GM12864 (cell line): ENCODE data around the gene DISC1.

Experiments used
- DNase-seq: peaks from one replicate; pipeline ENCODE4 v3.0.0-alpha.2; 2011; ENCODE audit warnings: low read depth
- H3K4me3 ChIP-seq: 2 replicates; pipeline ENCODE4 v1.5.1; 2011; ENCODE audit warnings: mild to moderate bottlenecking, low read depth, low read length, control low read depth
- CTCF ChIP-seq: IDR thresholded peaks from 2 replicates; pipeline ENCODE4 v1.5.1; 2011; ENCODE audit warnings: low read depth, mild to moderate bottlenecking, moderate library complexity, low read length, control low read depth, inconsistent platforms; ENCODE audit errors: missing control alignments

Gene DISC1

GRCh38 chr1:231676487-231676886, 49.9 kb downstream of the DISC1 start:
- H3K4me3 ChIP-seq = no peak overlapping the region
- no peak for DNase-seq
- no peak for TF ChIP-seq CTCF

- DNase-seq = no peak
- no peak overlapping the region for H3K4me3 ChIP-seq
- no peak for TF ChIP-seq CTCF
These were observed 50.9 kb downstream of the DISC1 start for GRCh38 chr1:231677442-231677841.

GRCh38 chr1:231678011-231678432, 51.4 kb downstream of the DISC1 start:
- no peak for TF ChIP-seq CTCF
- no peak for DNase-seq
- no peak overlapping the region for H3K4me3 ChIP-seq

GRCh38 chr1:231679109-231679508, 52.5 kb downstream of the DISC1 start:
- no peak overlapping the region for H3K4me3 ChIP-seq
- TF ChIP-seq CTCF = no peak
- no peak for DNase-seq

GRCh38 chr1:231681006-231681405, 54.4 kb downstream of the DISC1 start:
- H3K4me3 ChIP-seq = no peak overlapping the region
- no peak for TF ChIP-seq CTCF
- DNase-seq = no peak

GRCh38 chr1:231682779-231683178, 56.2 kb downstream of the DISC1 start:
- no peak for DNase-seq
- TF ChIP-seq CTCF = no peak
- H3K4me3 ChIP-seq = no peak overlapping the region

GRCh38 chr1:231683439-231684165, 57.0 kb downstream of the DISC1 start:
- no peak for TF ChIP-seq CTCF
- no peak for DNase-seq
- no peak overlapping the region for H3K4me3 ChIP-seq
